ENCODE results near the gene TSHZ3. TPM values are rescaled to one million over a fixed set of nuclear protein-coding genes. Genes with fewer than 3 reads are reported as not detected.

TSHZ3 gene
- total and polyA plus RNA-seq, 9 of the 15 experiments (the other 6 are each of a cell fraction or from before 2014, with no cell fraction given) = 0.03 to 0.13 (median 0.05) TPM; not detected in 5

- ATAC-seq (no peak), FAIRE-seq (no peak), DNase-seq (ENCODE audit: extremely low read depth in 1 of 4, low spot score in 3 of 4) (no peak)
- intact Hi-C loops (cut with micrococcal nuclease) (no loop called here), in situ Hi-C loops (cut with MboI) (no loop called here)
- ChIA-PET CTCF (ENCODE audit: low intra/inter-chr PET ratio) (no interaction called here), POLR2A (interaction anchor here (0.6 kb wide), 1 partner anchor 414 kb away, joined by 4 read pairs; no protein-coding TSS in a partner anchor)
- H3K4me2 ChIP-seq (ENCODE audit: insufficient read depth, low read length) = no peak overlapping the region
- no peaks in the 10 kb centered on the region for H3K36me3 ChIP-seq (ENCODE audit: control insufficient read depth, insufficient read depth, low read length)
- H3K27me3 ChIP-seq (ENCODE audit: control insufficient read depth in 2 of 2, insufficient read depth in 2 of 2, low read length in 2 of 2) = peaks cover 5 to 38% of the 10 kb centered on the region in 2 experiments; a peak in 3 of 5 replicates
- H3K27ac ChIP-seq (ENCODE audit: extremely low read depth, low read depth, low read length) = no peak overlapping the region
- no peaks in the 10 kb centered on the region for H3K79me2 ChIP-seq (ENCODE audit: control insufficient read depth, insufficient read depth, low read length)
- no peak overlapping the region for H2AFZ ChIP-seq (ENCODE audit: low read depth, low read length)
- no peak overlapping the region for H3K4me3 ChIP-seq
- no TSS peak for BruUV-seq (replicated peaks)
- no peaks in the 10 kb centered on the region for H3K9me1 ChIP-seq (ENCODE audit: control insufficient read depth, insufficient read depth, low read length)
- H3K9ac ChIP-seq (ENCODE audit: insufficient read depth in 1 of 2, low read depth in 2 of 2, low read length in 2 of 2) = no peak overlapping the region
- WGBS (ENCODE audit: insufficient coverage, low coverage, missing lambda C conversion rate) = 0% methylated on average over 6 of the region's 6 CpGs
- no peaks in the 10 kb centered on the region for H4K20me1 ChIP-seq (replicated peaks; ENCODE audit: control insufficient read depth, insufficient read depth, low read length)
- no peaks in the 10 kb centered on the region for H3K4me1 ChIP-seq (replicated peaks in 1 of 2; ENCODE audit: control insufficient read depth in 2 of 2, insufficient read depth in 2 of 2, low read length in 2 of 2)
- H3K9me3 ChIP-seq (replicated peaks; ENCODE audit: control insufficient read depth, insufficient read depth, low read depth, low read length) = no peaks in the 10 kb centered on the region
- TF ChIP-seq ZNF518B (CRISPR knock-in tag; IDR thresholded peaks at IDR 0.05) (no peak), CHAMP1 (IDR thresholded peaks at IDR 0.05) (no peak), SMAD3 (CRISPR knock-in tag; conservative IDR thresholded peaks at IDR 0.05) (no peak), GATAD2B (IDR thresholded peaks at IDR 0.05; ENCODE audit: borderline replicate concordance) (no peak), ZNF280B (CRISPR knock-in tag; IDR thresholded peaks at IDR 0.05) (no peak), NEUROD1 (IDR thresholded peaks at IDR 0.05; ENCODE audit: borderline replicate concordance, low read depth, low read length, partially characterized antibody) (no peak), THAP7 (CRISPR knock-in tag; IDR thresholded peaks at IDR 0.05) (no peak), TRIM25 (IDR thresholded peaks at IDR 0.05; ENCODE audit: borderline replicate concordance) (no peak), STAT5B (CRISPR knock-in tag; IDR thresholded peaks at IDR 0.05) (no peak), CBX1 (IDR thresholded peaks at IDR 0.05; ENCODE audit: low read depth) (no peak), CGGBP1 (CRISPR knock-in tag; IDR thresholded peaks at IDR 0.05) (no peak)
These were observed 30.3 kb downstream of the TSHZ3 start for GRCh38 chr19:31318790-31319425.

All from K562 (cell line).